EH (cell line): ENCODE results near the gene PSG7.
A peak's percentile ranks its signal among the peaks of the same experiment; 100 is the strongest.
"Not testable (repeated sequence)": the region's sequence is repeated elsewhere in the genome, so short reads cannot be mapped to it uniquely, and the experiment has no call there.

Experiments used
- DNase-seq: peaks from one replicate; pipeline ENCODE4 v3.0.0-alpha.2; 2015; ENCODE audit warnings: low read depth

Gene PSG7

DNA sequence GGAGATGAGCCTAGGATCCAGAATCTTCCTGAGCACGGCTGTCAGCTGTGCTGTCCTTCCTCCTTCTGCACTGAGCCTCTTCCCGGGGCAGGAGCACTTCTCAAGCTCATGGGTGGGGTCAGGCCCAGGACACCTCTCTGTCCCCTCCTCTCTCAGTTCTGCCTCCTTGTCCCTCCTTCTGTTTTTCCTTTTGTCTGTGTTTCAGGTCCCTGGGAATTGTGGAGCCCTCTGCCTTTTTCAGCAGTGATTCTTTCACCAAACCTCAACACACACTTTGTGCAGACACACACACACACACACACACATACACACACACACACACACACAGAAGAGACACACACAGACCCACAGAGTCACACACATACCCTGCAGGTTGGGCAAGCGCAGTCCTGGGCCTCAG, at the start of gene PSG7:
TSS of gene PSG7 (minus strand) at position 101 of the 400 bp plus-strand sequence. CDS start 131 bp downstream, outside the sequence.
- not testable (repeated sequence) for DNase-seq

GRCh38 chr19:42985588-42985987, 48.6 kb upstream of the PSG7 start:
- DNase-seq = peak; percentile 52

- peak; percentile 76 for DNase-seq
Measured at GRCh38 chr19:42982111-42982510, 45.1 kb upstream of the PSG7 start.

DNA sequence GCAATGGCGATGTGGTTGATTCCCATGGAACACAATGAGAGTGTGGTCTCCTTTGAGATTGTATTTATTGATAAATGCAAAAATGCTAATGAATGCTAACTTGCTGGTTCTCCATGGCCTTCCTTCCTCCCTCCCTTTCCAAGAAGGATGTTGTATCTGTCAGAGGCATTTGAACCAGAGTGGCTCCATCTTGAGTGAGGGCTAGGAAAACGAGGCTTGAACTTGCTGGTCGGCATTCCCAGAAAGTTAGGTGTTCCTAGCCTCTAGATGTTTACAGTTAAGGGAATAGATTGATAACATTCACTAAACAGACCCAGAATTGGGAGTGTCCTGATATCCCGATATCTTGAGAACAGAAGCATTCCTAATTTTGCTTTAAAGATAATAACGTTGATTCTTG, 34.4 kb upstream of the PSG7 start:
- DNase-seq = not testable (repeated sequence)

DNA sequence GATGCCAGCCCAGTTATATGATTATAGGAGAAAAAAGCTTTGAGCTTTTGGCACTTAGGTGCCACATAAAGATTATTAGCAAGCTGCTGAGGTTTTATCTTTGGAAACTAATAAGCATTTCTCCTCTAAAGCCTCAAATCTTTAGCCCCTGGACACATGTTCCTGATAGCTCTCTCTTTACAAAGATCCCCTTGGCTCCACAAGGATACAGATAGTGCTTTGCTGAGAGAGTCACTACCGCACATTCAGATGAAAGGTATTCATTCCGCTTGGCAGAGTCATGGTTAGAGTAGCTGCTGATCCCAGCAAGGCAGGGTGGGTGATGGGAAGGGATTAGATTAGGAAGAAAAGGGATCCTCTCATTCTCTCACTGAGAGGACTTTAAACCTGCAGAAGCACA, 28.2 kb upstream of the PSG7 start:
- DNase-seq = peak; percentile 93

GRCh38 chr19:42961119-42961518, 24.1 kb upstream of the PSG7 start:
- no peak for DNase-seq

GRCh38 chr19:42952126-42952525, 15.1 kb upstream of the PSG7 start:
- DNase-seq = not testable (repeated sequence)

DNA sequence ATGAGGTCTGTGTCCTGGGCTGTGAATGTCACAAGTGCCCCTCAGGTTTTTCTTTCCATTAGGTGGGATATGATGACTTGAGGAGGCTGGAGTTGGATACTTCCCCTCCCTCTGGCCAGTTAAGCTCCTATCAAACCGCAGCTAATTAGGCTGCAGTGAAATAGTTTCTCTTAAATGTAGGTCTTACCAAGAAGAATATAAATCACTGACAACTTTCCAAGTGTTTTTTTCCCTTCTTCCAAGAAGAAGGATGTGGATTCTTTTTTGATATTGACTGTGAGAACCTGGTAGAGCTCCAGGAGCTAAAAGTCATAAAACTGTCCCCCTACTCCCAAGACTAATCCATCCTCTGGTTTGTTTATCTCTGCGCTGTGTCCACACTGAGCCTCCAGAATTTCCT, 14.5 kb upstream of the PSG7 start:
- peak; percentile 83 for DNase-seq

GRCh38 chr19:42942187-42942789, 5.3 kb upstream of the PSG7 start:
- no peak for DNase-seq

GRCh38 chr19:42934726-42935125, 2.3 kb downstream of the PSG7 start:
- not testable (repeated sequence) for DNase-seq

GRCh38 chr19:42934183-42934582, 2.8 kb downstream of the PSG7 start:
- peak; percentile 70 for DNase-seq

DNA sequence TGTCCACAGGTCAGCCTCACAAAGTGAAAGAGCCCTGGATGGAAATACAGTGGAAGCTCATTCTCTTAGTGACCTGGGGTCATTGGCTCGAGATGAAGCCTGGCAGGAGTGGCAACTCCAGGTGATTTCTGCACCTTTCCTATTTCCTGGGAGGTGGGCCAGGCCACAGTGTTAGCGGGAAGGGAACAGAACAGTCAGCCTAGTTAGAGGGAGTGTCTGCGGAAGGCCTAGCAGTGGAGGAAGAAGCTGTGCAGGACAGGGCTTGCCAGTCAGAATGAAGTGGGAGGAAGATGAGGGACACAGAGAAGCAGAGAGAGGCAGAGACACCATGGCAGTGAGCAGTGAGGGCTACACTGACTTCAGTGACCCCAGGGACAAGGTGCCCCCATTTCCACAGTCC, 3.6 kb downstream of the PSG7 start:
- not testable (repeated sequence) for DNase-seq

DNA sequence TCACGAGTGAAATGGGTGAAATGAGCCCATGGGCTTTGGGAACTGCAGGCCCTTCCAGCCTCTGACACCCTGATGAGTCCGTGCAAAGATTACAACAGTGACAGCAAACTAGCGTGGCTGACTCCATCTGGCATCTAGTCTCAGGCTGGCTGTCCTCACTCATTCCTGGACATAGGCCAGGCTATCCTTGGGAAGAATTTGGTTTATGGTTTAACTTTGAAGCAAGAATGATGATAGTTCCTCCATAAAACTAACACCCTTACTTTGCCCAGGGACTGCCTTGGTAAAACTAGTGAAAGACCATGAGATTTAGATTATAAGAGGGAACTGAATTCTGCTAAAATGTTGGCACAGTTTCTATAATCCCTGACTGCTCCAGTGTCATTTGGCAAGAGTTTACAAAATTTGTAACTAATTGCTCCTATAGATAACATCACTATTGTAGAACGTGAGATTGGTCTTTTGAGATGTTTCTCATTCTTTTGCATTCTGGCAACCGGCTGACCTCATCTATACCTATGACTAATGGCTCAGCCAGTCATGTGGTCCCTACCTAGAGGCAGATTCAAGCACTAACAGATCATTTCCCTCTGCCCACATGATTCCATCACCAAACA, 4.4 kb downstream of the PSG7 start:
- peak; percentile 99 for DNase-seq

DNA sequence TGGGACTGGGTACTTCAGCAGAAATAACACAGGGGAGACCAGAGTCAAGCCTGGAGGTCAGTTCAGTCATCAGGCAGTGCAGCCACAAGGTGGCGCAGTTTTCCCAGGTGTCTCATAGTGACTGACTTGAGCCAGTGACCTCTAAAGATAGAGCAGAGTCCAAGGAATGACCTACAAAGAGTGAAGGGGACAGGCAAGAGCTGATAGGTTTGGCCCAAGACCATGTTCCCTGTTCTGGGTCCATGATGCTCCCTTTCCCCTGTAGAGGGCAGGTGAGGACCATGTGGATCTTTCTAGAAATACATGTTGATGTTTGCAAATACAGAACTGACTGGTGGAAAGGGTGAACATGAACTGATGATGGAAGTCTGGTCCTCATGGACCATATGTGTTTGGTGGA, 6.8 kb downstream of the PSG7 start:
- peak; percentile 77 for DNase-seq

- no peak for DNase-seq
Measured at GRCh38 chr19:42928896-42929295, 8.1 kb downstream of the PSG7 start.

DNA sequence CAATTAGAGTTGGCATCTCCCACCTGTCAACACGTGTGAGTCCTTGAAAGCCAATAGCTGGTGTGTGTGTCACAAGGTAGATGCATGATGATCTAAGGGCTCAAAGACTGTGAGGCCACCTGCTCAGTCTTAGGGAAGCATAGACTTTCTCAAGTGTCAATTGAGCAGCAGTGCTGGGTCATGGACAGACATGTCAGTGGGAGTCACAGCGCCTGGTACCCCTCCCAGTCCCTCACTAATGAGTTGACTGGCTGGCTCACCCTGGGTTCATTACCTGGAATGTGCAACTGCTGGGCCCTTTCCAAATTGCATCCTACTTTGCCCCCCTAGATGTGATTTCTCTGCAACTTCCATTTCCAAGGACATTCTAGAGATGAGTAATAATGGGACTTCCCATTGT, 10.2 kb downstream of the PSG7 start:
- no peak for DNase-seq

DNA sequence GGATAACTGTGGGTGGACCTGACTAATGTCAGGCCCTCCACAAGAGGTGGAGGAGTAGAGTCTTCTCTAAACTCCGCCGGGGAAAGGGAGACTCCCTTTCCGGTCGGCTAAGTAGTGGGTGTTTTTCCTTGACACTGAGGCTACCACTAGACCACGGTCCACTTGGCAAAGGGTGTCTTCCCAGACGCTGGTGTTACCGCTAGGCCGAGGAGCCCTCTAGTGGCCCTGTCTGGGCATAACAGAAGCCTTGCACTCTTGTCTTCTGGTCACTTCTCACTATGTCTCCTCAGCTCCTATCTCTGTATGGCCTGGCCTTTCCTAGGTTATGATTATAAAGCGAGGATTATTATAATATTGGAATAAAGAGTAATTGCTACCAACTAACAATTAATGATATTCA, 13.9 kb downstream of the PSG7 start:
- DNase-seq = peak; percentile 66

DNA sequence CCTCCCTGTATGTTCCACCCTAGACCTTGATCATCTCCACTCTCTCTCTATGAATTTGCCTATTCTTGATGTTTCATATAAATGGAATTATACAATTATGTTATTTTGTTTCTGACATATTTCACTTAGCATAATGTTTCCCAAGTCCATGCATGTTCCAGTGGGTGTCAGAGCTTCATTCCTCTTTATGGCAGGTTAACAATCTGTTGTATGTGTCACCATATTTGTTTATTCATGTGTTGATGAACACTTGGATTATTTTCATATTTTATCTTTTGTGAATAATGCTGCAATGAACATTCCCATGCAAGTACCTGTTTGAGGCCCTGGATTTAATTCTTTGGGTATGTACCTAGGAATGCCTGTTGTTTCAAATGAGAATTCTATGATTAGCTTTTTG, 16.0 kb downstream of the PSG7 start:
- not testable (repeated sequence) for DNase-seq

DNA sequence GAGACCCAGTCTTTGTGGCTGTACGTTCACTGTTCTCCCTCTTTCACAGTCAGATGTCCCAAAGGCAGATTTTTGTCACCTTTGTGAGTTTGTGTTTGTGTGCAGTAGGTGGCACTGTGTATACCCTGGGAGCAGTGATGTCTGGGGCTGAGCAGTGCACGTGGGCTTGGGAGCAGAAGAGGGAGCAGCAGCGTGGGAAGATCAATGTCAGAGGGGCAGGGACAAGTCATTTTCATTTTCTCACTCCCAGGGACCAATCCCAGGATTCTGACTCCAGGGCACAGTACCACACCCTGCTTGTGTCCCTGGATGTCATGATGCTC, 17.3 kb downstream of the PSG7 start:
- DNase-seq = peak; percentile 34

DNA sequence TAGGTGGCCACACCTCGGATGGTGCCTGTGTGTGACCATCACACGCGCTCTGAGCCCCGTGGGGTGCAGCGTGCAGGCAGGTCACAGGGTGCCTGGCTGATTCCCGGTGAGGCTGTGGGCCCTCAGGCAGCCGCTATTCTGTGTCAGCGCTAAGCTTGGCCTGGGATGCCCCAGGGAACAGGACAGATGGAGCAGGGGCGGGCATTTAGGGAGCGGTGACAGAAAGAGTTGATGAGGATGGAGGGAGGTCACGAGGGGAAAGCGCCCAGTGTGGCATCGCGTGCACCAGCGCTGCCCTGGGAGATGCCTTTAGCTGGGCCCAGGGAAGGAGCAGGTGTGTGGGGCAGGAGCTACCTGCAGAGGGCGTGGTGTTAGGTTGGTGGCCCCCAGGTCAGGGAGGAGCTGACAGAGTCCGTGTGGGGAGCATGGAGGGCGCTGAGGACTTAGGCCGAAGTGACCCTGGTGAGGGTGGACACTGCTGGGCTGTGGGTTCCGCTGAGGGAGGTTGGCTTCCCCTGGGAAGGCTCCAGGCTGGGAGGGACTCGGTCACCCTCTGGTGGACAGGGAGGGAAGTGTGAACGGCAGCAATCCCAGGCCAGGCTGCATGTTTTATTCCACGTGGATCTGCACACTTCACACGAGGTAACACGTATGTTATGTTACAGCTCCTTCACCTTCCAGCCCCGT, 17.8 kb downstream of the PSG7 start:
- DNase-seq = peak; percentile 18

DNA sequence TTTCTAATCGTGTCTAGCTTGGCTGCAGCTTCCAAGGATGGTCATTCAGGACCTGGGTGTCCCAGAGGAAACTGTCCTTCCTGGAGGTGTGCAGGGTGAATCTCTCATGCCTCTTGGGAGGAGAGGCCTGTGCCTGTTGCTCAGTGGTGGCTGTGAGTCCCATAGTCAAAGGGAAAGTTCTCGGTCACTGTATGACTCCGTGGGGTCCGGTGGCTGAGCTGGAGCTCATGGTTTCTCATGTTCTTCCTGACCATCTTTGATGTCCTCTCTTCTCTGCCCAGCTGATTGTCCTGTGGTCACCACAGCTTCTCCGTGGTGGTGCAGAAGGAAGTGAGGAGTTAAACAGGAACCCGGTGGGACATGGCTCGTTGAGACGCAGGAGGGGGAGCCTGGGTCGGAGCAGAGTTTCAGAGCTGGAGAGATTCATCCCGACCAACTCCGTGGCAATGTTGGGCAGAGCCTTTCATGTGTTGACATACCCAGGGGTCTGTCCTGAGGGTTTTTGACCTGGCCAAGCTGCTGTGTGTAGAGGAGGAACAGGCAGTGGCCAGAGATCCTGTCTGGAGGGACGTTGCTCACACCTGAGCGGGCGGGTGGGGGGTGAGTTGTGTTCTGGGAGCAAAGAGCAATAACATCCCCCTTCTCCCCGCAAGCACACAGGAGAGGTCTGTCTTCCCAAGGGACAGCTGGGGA, 18.5 kb downstream of the PSG7 start:
- DNase-seq = not testable (repeated sequence)

GRCh38 chr19:42917634-42918033, 19.4 kb downstream of the PSG7 start, which contains the start of gene PSG6:
PSG6 (minus strand) TSS chr19:42917894; CDS start chr19:42917792, 102 bp downstream.
- DNase-seq = peak; percentile 19

DNA sequence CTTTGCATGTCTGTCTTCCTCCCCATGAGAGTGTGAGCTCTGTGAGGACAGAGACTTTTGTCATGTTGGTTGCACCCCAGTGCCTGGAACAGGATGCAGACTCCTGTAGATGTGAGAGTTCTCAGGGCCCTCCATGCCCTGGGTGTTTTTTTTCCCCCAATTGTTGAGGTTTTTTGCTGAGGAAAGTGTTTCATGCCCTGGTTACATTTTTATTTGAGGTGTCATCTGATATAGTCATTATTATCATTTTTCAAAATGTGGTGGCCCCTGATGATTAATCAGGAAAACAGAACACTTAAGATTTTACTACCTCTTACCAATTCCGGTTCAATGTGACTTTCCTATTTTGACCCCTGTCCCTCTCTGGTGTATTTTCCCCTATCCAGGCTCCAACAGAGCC, 20.1 kb downstream of the PSG7 start:
- DNase-seq = peak; percentile 52
